ENCODE results near the gene TRPV6.

- TF ChIP-seq CTCF (IDR thresholded peaks at IDR 0.05; ENCODE audit: insufficient read depth, low read length, poor library complexity, severe bottlenecking) (no peak), EZH2phosphoT487 (conservative IDR thresholded peaks at IDR 0.05; ENCODE audit: low read length) (no peak)
These were observed 1.3 kb downstream of the TRPV6 start for GRCh38 chr7:142884286-142884640.
